Measurements from ENCODE around the gene PDCL3.

DNA sequence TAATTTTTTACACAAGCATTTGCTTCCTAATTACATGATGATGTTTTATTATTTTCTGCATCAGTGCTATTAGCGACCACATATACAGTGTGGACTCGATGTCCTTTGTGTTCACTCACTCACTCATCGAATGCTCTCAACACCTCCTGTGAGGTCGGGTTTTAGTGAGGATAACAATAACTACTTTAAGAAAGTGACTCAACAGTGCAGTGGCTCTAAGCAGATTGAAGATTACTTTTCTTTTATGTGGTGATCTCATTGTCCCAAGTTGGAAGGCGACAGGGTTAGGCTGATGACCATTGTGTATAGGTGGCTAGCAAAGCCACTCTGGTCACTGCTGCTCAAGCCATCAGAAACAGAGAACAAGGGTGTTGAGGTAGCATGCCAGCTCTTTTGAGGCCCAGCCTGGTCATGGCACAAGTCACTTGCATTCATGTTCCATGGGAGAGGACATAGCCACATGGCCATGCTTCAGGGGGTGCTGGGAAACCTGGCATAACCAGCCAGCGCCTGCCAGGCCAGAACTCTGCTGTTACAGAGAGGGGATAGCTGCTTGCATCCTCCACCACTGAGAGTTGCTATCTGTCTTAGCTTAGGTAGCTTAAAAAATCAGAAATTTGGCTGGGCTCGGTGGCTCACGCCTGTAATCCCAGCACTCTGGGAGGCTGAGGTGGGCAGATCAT is 60.4 kb downstream of the PDCL3 start:
- TF ChIP-seq, protein P1, sequence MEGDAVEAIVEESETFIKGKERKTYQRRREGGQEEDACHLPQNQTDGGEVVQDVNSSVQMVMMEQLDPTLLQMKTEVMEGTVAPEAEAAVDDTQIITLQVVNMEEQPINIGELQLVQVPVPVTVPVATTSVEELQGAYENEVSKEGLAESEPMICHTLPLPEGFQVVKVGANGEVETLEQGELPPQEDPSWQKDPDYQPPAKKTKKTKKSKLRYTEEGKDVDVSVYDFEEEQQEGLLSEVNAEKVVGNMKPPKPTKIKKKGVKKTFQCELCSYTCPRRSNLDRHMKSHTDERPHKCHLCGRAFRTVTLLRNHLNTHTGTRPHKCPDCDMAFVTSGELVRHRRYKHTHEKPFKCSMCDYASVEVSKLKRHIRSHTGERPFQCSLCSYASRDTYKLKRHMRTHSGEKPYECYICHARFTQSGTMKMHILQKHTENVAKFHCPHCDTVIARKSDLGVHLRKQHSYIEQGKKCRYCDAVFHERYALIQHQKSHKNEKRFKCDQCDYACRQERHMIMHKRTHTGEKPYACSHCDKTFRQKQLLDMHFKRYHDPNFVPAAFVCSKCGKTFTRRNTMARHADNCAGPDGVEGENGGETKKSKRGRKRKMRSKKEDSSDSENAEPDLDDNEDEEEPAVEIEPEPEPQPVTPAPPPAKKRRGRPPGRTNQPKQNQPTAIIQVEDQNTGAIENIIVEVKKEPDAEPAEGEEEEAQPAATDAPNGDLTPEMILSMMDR (IDR thresholded peaks at IDR 0.05; ENCODE audit: low read depth, low read length, poor library complexity, severe bottlenecking): no peak
- TF ChIP-seq EZH2phosphoT487 (IDR thresholded peaks at IDR 0.05; ENCODE audit: borderline replicate concordance, low read length): no peak

All from DOHH2 (cell line).